SJSA1 (cell line): Measurements from ENCODE around the gene ZNF618. TPM values are rescaled to one million over a fixed set of nuclear protein-coding genes. Genes with fewer than 3 reads are reported as not detected.

ENCODE experiments used
- DNase-seq, 2 experiments: peaks; one replicate each; pipeline ENCODE4 v3.0.0-alpha.2; 2015 to 2020; ENCODE audit warnings: low spot score in 2 of 2, low read depth in 1 of 2
- H3K27ac ChIP-seq: fragments of 250-450 bp; sonication (Bioruptor Pico); 2 replicates; pipeline ENCODE4 v1.5.1; 2020; ENCODE audit warnings: mild to moderate bottlenecking, moderate library complexity
- H3K27me3 ChIP-seq: fragments of 250-450 bp; sonication (Bioruptor Pico); replicated peaks from 2 replicates; pipeline ENCODE4 v1.5.1; 2020; ENCODE audit warnings: mild to moderate bottlenecking, moderate library complexity
- H3K36me3 ChIP-seq: fragments of 250-450 bp; sonication (Bioruptor Pico); 2 replicates; pipeline ENCODE4 v1.5.1; 2020; ENCODE audit warnings: mild to moderate bottlenecking
- H3K4me1 ChIP-seq: fragments of 250-450 bp; sonication (Bioruptor Pico); replicated peaks from 2 replicates; pipeline ENCODE4 v1.6.1; 2021; ENCODE audit warnings: mild to moderate bottlenecking
- H3K4me3 ChIP-seq: fragments of 250-450 bp; sonication (Bioruptor Pico); 2 replicates; pipeline ENCODE4 v1.5.1; 2020; ENCODE audit warnings: mild to moderate bottlenecking
- H3K9me3 ChIP-seq: fragments of 250-450 bp; sonication (Bioruptor Pico); replicated peaks from 2 replicates; pipeline ENCODE4 v1.5.1; 2020; ENCODE audit warnings: mild to moderate bottlenecking
- total RNA-seq: library from RNA; depleted of rRNA; stranded (reverse); fragments of >200 nt; shearing (Covaris generic); gene quantifications from 2 replicates; pipeline ENCODE4 v1.2.3, GENCODE V29; 2014

ZNF618 gene
- total RNA-seq, 1 experiment from 2014 or later, result 4.7 TPM

DNA sequence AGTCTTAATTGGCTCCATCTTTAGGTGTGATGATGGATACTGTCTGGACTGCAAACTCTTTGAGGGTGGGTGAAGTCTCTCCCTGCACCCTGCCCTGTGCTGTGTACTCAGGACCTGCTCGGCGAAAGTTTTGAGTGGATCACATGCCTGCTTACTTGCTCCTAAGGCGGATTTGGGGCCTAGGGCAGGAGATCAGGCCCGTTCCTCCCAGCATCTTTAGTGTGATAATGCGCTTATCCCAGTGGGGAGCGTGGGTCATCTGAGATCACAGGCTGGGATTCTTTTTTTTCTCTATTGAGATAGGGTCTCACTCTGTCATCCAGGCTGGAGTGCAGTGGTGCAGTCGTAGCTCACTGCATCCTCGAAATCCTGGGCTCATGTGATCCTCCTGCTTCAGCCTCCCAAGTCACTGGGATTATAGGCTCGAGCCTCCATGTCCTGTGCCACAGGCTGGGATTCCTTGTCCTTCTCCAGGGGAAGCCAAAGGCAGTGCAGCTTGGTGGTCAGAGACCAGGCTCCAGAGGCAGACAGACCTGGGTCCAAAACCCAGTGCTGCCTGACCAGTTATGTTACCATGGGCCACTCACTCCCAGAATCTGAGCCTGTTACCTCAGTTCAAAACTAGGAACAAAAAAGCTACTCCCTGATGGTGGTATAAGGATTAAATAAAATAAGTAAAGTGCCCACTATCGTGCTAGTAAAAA is 59.7 kb downstream of the ZNF618 start:
- DNase-seq, result peak in 1 of 2 experiments; percentile 14
- H3K27me3 ChIP-seq, result no peaks in the 10 kb centered on the region
- no peak overlapping the region for H3K4me3 ChIP-seq
- H3K9me3 ChIP-seq, result no peaks in the 10 kb centered on the region
- H3K27ac ChIP-seq, result no peak overlapping the region
- H3K36me3 ChIP-seq, result no peaks in the 10 kb centered on the region
- H3K4me1 ChIP-seq, result peaks cover 3% of the 10 kb centered on the region; the same call in 1 of the 2 replicates

GRCh38 chr9:113940077-113940476 is 64.0 kb downstream of the ZNF618 start:
- Histone ChIP-seq H3K27me3 (no peaks in the 10 kb centered on the region), H3K4me3 (no peak overlapping the region), H3K36me3 (0 out of 2 replicates have a peak, but pooled peaks cover 4% of the 10 kb centered on the region), H3K9me3 (no peaks in the 10 kb centered on the region), H3K4me1 (peaks cover 5% of the 10 kb centered on the region; the same call in 1 of the 2 replicates), H3K27ac (no peak overlapping the region)
- DNase-seq, result no peak

GRCh38 chr9:113941056-113941455 is 64.9 kb downstream of the ZNF618 start:
- H3K4me3 ChIP-seq, result no peak overlapping the region
- DNase-seq, result no peak

DNA sequence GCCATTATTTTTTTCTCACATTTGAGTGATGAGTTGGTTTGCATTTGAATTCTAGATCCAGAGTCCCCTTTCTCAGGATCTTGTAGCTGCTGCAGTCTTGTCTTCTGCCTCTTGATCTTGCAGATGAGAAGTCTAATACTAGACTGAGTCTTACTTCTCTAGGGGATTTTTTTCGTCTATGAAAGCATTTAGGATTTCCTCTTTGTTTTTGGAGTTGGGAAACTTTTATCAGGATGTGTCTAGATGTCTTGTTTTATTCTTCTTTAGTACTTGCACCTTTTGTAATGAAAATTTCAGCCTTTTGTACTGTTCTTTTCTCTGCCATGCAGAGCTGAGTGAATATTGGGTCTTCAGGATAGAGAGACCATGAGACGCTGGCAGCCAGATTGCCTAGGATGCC is 65.4 kb downstream of the ZNF618 start:
- Histone ChIP-seq H3K27me3 (no peaks in the 10 kb centered on the region), H3K36me3 (0 out of 2 replicates have a peak, but pooled peaks cover 4% of the 10 kb centered on the region), H3K4me3 (no peak overlapping the region), H3K4me1 (peaks cover 5% of the 10 kb centered on the region; the same call in 1 of the 2 replicates), H3K27ac (no peak overlapping the region), H3K9me3 (no peaks in the 10 kb centered on the region)
- no peak for DNase-seq

More at GRCh38 chr9:113941056-113941455, 64.9 kb downstream of the ZNF618 start:
- H3K9me3 ChIP-seq, result no peaks in the 10 kb centered on the region
- 0 out of 2 replicates have a peak, but pooled peaks cover 4% of the 10 kb centered on the region for H3K36me3 ChIP-seq
- no peaks in the 10 kb centered on the region for H3K27me3 ChIP-seq
- H3K4me1 ChIP-seq, result peaks cover 5% of the 10 kb centered on the region; the same call in 1 of the 2 replicates
- no peak overlapping the region for H3K27ac ChIP-seq

DNA sequence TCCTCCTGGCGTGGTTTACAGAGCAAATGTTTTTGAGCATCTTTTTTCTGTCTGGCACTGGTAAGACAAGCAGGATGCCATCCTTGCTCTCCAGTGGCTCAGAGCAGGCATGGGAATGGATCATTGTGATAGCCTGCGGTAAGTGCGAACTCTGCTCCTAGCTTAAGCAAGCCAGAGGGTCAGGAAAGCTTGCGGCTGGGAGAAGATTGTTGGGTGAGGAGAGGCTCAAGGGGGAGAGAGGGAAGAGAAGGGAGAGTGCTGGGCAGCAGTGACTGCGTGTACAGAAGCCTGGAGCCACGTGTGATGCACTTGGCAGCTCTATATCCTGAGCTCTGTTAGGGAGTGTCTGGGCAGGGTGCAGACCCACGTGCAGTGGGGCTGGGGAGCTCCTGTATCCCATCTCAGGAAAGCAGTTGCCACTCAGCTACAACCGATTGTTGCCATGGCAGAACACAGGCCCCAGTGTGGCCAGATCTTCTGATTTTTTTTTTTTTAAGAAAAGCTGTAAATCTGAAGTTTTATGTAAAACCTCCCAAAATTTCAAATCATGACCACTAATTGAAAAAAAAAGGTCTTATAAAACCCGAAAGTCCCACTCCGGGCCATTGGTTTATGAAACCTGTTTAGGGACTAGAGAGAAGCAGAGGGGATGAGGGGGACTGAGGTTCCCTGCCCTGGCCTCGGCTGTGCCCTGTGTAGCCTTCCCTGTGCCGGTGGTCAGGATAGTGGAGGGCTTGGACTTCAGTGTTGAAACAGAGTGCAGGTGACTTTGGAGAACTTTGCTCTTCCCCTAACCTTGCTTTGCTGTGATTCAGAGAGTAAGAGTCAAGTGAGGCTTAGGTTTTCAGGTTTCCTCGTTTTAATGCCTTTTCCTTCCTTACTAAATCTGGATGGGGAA is 67.3 kb downstream of the ZNF618 start:
- Histone ChIP-seq H3K27me3 (no peaks in the 10 kb centered on the region), H3K4me1 (peaks cover 5% of the 10 kb centered on the region; the same call in 1 of the 2 replicates), H3K4me3 (no peak overlapping the region), H3K9me3 (no peaks in the 10 kb centered on the region), H3K36me3 (0 out of 2 replicates have a peak, but pooled peaks cover 4% of the 10 kb centered on the region), H3K27ac (no peak overlapping the region)
- DNase-seq, result peak in 1 of 2 experiments; percentile 25

GRCh38 chr9:113945784-113946183 is 69.7 kb downstream of the ZNF618 start:
- no peak overlapping the region for H3K4me3 ChIP-seq
- H3K36me3 ChIP-seq, result 0 out of 2 replicates have a peak, but pooled peaks cover 4% of the 10 kb centered on the region
- H3K9me3 ChIP-seq, result no peaks in the 10 kb centered on the region
- H3K27ac ChIP-seq, result no peak overlapping the region
- H3K4me1 ChIP-seq, result peaks cover 2% of the 10 kb centered on the region; the same call in 1 of the 2 replicates
- no peaks in the 10 kb centered on the region for H3K27me3 ChIP-seq
- peak in 1 of 2 experiments; percentile 10 for DNase-seq

DNA sequence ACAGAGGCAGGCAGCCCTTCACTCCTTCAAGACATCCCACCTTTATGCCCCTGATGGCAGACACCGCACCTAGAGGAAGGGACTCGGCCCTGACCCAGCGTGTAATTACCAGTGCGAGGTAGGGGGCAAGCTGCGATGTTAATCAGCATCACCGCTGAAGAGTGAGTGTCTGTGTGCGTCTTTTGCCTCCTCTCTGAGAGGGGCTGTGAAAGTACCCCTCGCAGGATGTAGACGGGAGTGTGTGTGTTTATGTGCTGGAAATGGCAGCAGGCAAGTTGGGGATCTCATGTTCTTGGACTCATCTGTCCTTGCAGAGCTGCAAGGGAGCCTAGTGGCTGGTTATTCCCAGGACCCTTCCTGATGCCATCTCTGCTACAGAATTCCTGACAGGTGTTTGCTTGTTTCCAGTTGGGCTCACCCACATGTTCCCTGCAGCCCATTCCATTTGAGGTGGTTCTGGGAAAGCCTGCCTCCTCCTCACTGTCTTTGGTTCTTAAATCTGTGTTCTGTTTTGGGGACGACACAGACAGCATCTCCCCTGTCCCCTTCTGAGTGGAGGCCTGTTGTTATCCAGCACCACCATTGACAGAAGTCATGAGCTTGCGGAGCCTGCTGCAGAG is 70.5 kb downstream of the ZNF618 start:
- no peak for DNase-seq
- Histone ChIP-seq H3K27me3 (no peaks in the 10 kb centered on the region), H3K4me1 (no peaks in the 10 kb centered on the region), H3K36me3 (0 out of 2 replicates have a peak, but pooled peaks cover 4% of the 10 kb centered on the region), H3K4me3 (no peak overlapping the region), H3K27ac (no peak overlapping the region), H3K9me3 (no peaks in the 10 kb centered on the region)

- no peaks in the 10 kb centered on the region for H3K36me3 ChIP-seq
- no peak overlapping the region for H3K27ac ChIP-seq
- H3K4me3 ChIP-seq, result no peak overlapping the region
- DNase-seq, result peak in 1 of 2 experiments; percentile 16
- H3K9me3 ChIP-seq, result no peaks in the 10 kb centered on the region
- no peaks in the 10 kb centered on the region for H3K4me1 ChIP-seq
- no peaks in the 10 kb centered on the region for H3K27me3 ChIP-seq
Measured at GRCh38 chr9:113947941-113948340, 71.8 kb downstream of the ZNF618 start.

- no peaks in the 10 kb centered on the region for H3K36me3 ChIP-seq
- H3K4me1 ChIP-seq, result 0 out of 2 replicates have a peak, but pooled peaks cover 5% of the 10 kb centered on the region
- peak in 1 of 2 experiments; percentile 23 for DNase-seq
- H3K27ac ChIP-seq, result no peak overlapping the region
- no peaks in the 10 kb centered on the region for H3K9me3 ChIP-seq
- H3K27me3 ChIP-seq, result no peaks in the 10 kb centered on the region
- no peak overlapping the region for H3K4me3 ChIP-seq
Measured at GRCh38 chr9:113948891-113949570, 72.9 kb downstream of the ZNF618 start.

- Histone ChIP-seq H3K4me1 (peaks cover 5% of the 10 kb centered on the region; the same call in 1 of the 2 replicates), H3K27me3 (no peaks in the 10 kb centered on the region), H3K9me3 (no peaks in the 10 kb centered on the region), H3K36me3 (no peaks in the 10 kb centered on the region), H3K4me3 (no peak overlapping the region), H3K27ac (no peak overlapping the region)
- peak in 1 of 2 experiments; percentile 30 for DNase-seq
Measured at GRCh38 chr9:113949571-113950078, 73.5 kb downstream of the ZNF618 start.

DNA sequence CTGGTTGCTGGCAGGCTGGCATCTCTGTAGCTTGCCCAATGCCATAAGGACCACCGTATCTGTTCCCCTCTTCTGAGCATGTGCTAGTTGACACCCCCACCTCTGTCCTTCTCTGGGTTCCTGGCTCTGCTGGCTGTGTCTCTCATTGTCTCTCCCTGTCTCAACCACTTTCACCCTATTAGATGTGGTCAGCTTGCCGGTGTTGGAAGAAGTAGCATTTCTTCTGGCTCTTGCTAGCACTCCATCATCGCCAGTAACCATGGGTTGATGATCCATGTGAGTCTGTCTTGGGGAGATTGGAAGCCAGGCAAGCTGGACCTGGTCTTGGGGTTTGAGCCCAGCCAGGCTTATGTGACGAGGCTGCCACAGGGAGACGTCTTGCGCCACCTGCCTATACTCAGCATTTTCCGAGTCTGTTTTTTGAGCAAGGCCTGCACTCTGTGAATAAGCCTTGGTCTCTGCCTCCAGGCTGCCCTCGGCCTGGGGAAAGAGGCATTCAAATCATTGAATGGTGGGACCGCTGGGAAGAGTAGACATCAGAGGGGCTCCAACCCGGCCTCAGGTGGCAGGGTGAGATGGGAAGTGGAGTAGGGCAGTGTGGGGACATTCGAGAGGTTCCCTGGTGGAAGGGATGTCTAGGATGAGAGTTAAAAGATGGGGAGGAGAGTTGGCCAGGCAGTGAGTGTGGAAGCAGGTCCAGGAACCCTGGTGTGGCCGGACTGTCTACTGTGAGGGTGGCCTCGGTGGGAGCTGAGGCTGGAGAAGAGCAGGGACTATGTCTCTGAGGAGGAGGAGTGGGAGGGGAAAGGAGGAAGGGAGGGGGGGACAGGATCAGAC is 74.3 kb downstream of the ZNF618 start:
- Histone ChIP-seq H3K4me3 (no peak overlapping the region), H3K9me3 (no peaks in the 10 kb centered on the region), H3K4me1 (peaks cover 9% of the 10 kb centered on the region), H3K27ac (no peak overlapping the region), H3K27me3 (no peaks in the 10 kb centered on the region), H3K36me3 (no peaks in the 10 kb centered on the region)
- DNase-seq, result peak in 1 of 2 experiments; percentile 9

GRCh38 chr9:113951032-113951372 is 74.9 kb downstream of the ZNF618 start:
- H3K27me3 ChIP-seq, result no peaks in the 10 kb centered on the region
- no peak overlapping the region for H3K4me3 ChIP-seq
- peaks cover 13% of the 10 kb centered on the region for H3K4me1 ChIP-seq
- H3K27ac ChIP-seq, result no peak overlapping the region
- no peak for DNase-seq
- H3K36me3 ChIP-seq, result no peaks in the 10 kb centered on the region
- no peaks in the 10 kb centered on the region for H3K9me3 ChIP-seq
